Prostate gland (tissue), 2 donors: ENCODE results near the gene CXCR4.

ENCODE experiments used
- POLR2A ChIP-seq: fragments of 450-650 bp; IDR thresholded peaks from one replicate; pipeline ENCODE4 v1.6.1; 2016; ENCODE audit warnings: antibody characterized with exemption, mild to moderate bottlenecking
- TF ChIP-seq, protein P1 (sequence below), 4 experiments: fragments of 200-600 bp in 2 of 4; fragments of 450-650 bp in 2 of 4; sonication (generic) in 2 of 4; IDR thresholded peaks; 1 replicate in 3 of 4; 2 replicates in 1 of 4; pipeline ENCODE4 v1.5.1; 2016 to 2019; ENCODE audit warnings: antibody characterized with exemption in 4 of 4, mild to moderate bottlenecking in 2 of 4, moderate library complexity in 2 of 4

DNA sequence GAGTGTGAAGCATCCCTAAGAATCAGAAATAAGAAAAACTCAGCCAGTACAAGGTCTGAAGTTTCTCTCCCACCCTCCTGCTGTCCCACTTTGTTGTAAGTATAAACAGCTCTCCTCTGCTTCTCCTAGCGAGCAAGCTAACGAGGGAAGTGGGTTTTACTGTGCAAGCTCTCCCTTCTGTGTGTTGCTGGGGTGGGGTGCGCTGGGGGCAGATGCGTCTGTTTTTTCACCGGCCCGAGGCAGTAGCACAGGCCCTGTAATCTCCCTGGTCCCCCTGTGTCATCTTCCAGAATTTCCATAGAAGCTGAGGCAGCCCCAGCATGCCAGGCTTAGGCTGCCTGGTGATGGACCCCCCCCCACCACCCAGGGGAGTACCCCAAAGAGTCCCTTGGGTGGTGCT is 9.4 kb upstream of the CXCR4 start:
- no peak for TF ChIP-seq POLR2A
- TF ChIP-seq, protein P1, sequence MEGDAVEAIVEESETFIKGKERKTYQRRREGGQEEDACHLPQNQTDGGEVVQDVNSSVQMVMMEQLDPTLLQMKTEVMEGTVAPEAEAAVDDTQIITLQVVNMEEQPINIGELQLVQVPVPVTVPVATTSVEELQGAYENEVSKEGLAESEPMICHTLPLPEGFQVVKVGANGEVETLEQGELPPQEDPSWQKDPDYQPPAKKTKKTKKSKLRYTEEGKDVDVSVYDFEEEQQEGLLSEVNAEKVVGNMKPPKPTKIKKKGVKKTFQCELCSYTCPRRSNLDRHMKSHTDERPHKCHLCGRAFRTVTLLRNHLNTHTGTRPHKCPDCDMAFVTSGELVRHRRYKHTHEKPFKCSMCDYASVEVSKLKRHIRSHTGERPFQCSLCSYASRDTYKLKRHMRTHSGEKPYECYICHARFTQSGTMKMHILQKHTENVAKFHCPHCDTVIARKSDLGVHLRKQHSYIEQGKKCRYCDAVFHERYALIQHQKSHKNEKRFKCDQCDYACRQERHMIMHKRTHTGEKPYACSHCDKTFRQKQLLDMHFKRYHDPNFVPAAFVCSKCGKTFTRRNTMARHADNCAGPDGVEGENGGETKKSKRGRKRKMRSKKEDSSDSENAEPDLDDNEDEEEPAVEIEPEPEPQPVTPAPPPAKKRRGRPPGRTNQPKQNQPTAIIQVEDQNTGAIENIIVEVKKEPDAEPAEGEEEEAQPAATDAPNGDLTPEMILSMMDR (IDR thresholded peaks at IDR 0.05), result no peak
